Tongue (tissue), 2 donors: ENCODE measurements around the gene S100P. TPM values are rescaled to one million over a fixed set of nuclear protein-coding genes. Genes with fewer than 3 reads are reported as not detected.
"Not testable (repeated sequence)": the region's sequence is repeated elsewhere in the genome, so short reads cannot be mapped to it uniquely, and the experiment has no call there.

Source experiments
- DNase-seq: peaks from one replicate; pipeline ENCODE4 v3.0.0-alpha.2; 2015
- total RNA-seq: library from RNA; depleted of rRNA; stranded (reverse); fragments of >200 nt; gene quantifications from one replicate; pipeline ENCODE4 v1.2.3, GENCODE V29; 2014

The S100P gene
- total RNA-seq, 1 donor from 2014 or later = 1.7 TPM

DNA sequence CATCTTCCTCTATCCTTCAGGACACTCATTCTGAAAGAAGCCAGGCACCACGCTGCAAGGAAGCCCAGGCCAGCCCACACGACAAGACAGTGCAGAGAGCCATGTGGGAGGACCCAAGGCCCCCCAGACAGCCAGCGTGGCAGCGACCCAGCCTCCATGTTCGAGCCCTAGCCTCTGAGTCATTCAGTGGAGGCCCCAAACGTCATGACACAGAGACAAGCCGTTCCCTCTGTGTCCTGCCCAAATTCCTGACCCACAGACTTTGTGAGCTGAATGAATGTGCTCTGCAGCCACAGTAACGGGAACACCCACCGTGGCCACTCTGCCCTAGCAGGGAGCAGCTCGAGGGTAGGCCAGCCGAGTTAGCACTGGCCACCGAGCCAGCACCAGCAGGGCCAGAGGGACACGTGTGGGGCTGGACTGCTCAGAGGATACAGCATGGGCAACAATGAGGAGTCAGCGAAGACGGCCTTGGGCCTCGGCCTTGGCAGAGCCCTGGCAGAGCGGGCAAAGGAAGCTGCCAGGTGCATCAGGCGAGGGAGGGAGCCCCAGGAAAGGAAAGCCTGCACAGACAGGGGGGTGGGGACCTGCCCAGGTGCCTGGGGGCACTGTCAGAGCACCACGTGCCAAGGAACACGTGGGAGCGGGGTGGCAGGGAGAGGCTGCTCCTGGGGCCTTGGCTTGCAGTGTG, 30.9 kb downstream of the S100P start:
- no peak for DNase-seq

GRCh38 chr4:6725427-6725961, 31.8 kb downstream of the S100P start:
- not testable (repeated sequence) for DNase-seq

DNA sequence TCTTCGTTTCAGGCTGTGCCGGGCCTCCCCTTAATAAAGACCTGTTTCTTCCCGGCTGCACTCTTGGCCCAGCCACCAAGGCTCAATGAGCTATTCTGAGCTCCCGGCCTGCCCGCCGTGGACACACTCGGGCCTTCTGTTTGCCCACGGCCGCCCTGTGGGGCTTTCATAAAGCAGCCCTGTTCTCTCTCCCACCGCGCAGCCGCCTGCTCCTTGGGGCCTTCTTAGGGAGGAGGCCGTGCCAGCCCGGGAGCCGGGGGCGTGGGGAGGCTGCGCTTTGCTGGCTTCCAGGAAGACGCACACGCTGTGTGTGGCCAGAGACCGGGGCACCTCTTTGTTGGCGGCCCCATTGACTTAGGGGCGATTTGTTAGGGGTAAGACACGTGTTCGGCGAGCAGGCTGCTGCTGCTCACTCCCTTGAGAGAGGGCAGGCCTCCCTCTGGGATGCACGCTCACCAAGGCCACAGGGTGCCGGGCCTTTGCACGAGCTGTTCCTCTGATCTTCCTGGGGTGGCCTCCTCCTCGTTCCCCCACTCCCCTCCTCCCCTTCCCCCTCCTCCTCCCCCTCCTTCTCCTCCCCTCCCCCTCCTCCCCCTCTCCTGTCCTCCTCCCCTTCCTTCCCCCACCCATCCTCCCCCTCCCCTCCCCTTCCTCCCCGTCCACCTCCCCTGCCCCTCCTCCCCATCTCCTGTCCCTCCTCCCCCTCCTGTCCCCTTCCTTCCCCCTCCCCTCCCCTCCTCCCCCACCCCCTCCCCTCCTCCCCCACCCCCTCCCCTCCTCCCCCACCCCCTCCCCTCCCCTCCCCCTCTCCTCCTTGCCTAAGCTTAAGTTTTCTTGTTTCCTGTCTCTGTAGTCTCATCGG, 33.6 kb downstream of the S100P start:
- DNase-seq = peak; percentile 67

- DNase-seq = no peak
Measured at GRCh38 chr4:6727943-6728250, 34.2 kb downstream of the S100P start.

DNA sequence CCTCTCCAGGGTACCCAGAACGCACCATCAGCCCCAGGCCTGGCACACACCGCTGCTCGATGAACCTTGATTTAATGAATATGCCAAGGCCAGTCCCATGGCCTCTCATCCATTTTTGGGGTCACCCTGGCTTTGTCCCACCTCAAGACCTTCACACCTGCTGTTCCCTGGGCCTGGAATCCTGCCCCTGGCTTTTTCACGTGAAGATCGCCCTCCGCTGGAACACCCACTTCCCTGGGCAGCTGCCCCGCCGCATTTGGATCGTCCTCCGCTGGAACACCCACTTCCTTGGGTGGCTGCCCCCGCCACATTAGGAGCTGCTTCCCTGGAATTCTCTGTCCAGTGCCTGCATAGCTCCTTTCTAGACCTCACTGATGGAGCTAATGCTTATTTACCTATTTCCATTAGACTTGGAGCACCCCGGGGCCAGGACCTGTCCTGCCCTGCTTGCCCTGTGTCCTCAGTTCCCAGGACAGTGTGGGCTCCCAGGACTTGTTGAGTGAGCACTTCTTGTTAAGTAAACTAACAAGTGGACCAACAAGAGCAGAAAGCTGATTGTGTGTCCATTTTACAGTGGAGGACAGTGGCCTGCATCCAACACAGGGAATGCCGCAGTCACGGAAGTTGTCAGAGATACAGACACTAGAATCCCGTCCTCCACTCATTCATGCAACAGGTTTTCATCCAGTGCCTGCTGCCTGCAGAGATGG, 34.8 kb downstream of the S100P start:
- DNase-seq = no peak

DNA sequence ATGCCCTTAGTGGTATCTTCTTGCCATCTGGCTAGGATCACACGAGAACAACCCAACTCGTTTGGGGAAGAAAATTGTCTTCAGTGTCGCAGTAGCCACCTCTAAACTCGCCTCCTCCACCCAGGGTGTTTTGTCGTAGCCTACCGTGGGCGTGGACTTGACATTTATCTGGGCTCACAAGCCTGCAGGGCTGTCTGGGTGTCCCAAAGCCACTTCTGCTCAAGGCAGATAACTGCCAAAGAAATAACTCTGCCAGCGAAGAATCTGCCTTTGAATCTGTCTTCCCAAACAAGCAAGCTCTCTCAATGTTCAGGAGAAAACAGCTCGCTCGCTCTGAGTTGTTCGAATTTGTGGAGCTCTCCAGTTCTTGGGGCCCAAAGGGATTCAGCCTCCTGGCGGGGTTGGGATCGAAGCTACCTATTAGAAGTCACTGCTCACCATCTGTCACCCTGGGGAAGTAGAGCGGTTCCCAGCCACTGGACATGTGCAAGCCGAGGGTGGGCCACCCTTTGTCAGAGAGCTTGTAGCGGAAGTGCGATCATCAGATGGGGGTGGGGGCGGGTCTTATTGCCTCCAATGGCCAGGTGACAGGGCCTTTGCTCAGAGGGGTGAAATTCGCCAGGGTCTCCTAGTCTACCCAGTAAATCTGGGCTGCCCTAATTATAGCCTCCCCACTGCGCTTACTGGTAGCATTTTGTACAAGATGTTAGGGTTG, 37.1 kb downstream of the S100P start:
- no peak for DNase-seq

DNA sequence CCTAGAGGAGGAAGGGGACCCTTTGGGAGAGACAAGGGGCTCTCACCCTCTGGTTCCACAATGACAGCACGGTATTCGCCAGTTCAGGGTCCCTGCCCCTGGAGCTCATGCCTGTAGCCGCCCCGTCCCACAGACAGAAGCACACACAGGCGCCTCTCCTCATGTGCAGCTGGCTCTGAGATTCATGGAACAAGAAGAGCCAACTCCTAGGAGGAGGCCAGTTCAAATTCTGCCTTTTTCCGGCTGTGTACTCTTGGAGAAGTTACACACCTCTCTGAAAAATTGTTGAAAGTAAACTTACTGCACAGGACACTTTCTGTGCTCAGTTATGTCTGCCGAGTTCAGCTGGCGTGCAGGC, 37.6 kb downstream of the S100P start:
- DNase-seq = no peak

GRCh38 chr4:6731780-6732179, 38.1 kb downstream of the S100P start:
- no peak for DNase-seq

- DNase-seq = peak; percentile 29
Measured at GRCh38 chr4:6732441-6733357, 39.0 kb downstream of the S100P start.

- no peak for DNase-seq
Measured at GRCh38 chr4:6733358-6734164, 39.9 kb downstream of the S100P start.

DNA sequence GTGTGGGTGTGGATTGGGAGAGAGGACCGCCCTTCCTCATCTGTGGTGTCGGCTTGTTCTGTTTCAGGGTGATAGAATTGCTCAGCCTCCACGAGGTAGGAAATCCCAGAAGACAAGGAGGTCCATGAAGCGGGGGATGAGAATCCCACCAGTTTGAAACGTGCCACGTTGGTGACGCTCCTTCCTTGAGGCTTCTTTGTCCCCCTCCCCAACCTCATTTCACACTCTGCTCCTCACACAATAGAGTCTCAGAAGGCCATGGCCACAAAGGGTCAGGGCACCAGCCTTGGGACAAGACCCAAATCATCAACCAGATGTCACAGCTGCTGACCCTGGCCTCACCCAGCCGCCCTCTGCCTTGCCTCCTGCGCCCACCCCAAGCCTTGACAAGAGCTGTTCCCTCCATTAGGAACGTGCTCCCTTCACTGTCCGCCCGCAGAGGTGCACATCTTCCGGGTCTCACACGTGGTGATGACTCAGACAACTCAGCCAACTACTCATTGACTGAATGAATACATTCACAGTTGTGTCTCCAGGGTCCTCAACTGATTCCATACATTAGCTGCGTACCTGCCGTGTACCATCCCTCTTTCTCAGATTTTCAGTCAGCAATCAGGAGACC, 40.6 kb downstream of the S100P start:
- no peak for DNase-seq

DNA sequence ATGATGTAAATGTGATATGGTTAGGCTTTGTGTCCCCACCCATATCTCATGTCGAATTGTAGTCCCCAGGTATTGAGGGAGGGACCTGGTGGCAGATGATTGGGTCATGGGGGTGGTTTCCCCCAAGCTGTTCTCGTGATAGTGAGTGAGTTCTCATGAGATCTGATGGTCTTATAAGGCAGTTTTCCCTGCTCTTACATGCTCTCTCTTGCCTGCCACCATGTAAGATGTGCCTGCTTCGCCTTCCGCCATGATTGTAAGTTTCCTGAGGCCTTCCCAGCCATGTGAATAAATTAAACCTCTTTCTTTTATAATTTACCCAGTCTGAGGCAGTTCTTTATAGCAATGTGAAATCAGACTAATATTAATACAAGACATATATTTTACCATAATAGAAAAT, 46.2 kb downstream of the S100P start:
- DNase-seq = no peak

DNA sequence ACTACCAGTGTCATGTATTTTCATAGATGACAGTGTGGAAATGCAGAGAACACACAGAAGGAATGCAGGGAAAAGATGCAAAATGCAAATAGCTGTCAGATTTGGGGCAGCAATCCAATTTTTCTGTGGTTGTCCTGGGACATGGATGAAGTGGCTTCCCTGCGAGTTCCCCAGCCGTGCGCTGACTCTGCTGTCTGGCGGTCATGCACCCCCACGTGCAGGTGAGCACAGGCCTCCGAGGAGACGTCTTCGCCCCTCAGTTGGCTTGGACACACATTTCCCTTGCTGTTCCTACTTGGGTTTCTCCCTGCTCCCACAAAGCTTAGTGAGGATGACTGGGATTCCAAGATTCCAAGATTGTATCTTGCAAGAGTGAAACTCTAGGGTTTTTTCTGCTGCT, 46.7 kb downstream of the S100P start:
- DNase-seq = no peak

DNA sequence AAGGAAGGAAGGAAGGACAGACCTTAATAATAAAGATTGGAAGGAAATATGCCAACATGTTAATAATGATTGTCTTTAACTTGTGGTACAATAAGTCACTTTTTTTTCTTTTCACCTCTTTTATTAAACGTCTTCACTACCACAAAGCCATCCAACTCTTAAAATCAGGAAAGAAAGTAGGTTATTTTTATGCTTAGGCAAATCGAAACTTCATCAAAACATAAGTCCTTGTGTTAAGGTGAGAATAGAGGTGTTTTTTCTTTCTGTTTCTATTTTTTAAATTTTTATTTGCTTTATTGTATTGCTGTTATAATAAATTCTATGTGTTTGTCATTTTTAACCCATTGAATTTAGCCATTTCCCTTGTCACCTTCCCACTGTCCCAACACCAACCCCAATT, 48.8 kb downstream of the S100P start:
- DNase-seq = no peak

DNA sequence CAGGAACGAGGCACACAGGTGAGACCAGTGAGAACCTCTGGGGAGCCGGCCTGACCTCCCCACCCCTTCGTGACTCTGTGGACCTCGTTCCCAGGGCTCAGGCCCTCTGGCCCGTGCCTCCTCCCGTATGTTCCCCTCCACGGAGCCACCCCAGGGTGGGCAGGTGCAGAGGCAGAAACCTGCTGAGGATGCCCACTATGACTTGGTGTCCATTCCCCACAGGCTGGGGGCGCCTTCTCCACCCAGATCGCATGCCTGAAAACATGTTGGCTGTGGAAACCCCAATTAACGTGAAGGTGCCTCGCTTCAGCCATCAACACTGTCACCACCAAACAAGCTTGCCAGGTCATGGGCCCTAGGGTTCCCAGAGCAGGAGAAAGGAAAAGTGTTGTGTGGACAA, 49.3 kb downstream of the S100P start:
- no peak for DNase-seq
